Ovary (tissue), 3 donors: ENCODE data around the gene TCAF2.
"Not testable (repeated sequence)": the region's sequence is repeated elsewhere in the genome, so short reads cannot be mapped to it uniquely, and the experiment has no call there.

Source experiments
- CTCF ChIP-seq, 3 donors: fragments of 450-650 bp in 2 of 3; fragments of 200-600 bp in 1 of 3; IDR thresholded peaks; one replicate each; pipeline versions ENCODE4 v1.5.1 to v1.8.0; 2016 to 2022; ENCODE audit warnings: antibody characterized with exemption in 3 of 3, mild to moderate bottlenecking in 1 of 3
- EP300 ChIP-seq: sonication (generic); formaldehyde crosslinking; IDR thresholded peaks from one replicate; pipeline ENCODE4 v1.6.1; 2017; ENCODE audit warnings: antibody characterized with exemption
- POLR2A ChIP-seq: fragments of 450-650 bp; IDR thresholded peaks from one replicate; pipeline ENCODE4 v1.6.1; 2017; ENCODE audit warnings: antibody characterized with exemption, mild to moderate bottlenecking, moderate library complexity
- donor health status: DM: no; HTN: no; CAD: no.

- not testable (repeated sequence) for TF ChIP-seq CTCF (IDR thresholded peaks at IDR 0.05); POLR2A; EP300
Observed at GRCh38 chr7:143617204-143617603, 3.6 kb upstream of the TCAF2 start.
